DOHH2 (cell line): Measurements from ENCODE around the gene SCAF4.

Source experiments
- EZH2phosphoT487 ChIP-seq: fragments of 200-600 bp; sonication (generic); IDR thresholded peaks from 2 replicates; pipeline ENCODE4 v1.6.1; 2017; ENCODE audit warnings: borderline replicate concordance, mild to moderate bottlenecking, antibody characterized with exemption, low read length, moderate library complexity, mixed read lengths
- TF ChIP-seq, protein P1 (sequence below): fragments of 200-600 bp; sonication (generic); IDR thresholded peaks from one replicate; pipeline ENCODE4 v1.5.1; 2014; ENCODE audit warnings: antibody characterized with exemption, mild to moderate bottlenecking, low read depth, low read length; ENCODE audit not compliant: poor library complexity, severe bottlenecking

DNA sequence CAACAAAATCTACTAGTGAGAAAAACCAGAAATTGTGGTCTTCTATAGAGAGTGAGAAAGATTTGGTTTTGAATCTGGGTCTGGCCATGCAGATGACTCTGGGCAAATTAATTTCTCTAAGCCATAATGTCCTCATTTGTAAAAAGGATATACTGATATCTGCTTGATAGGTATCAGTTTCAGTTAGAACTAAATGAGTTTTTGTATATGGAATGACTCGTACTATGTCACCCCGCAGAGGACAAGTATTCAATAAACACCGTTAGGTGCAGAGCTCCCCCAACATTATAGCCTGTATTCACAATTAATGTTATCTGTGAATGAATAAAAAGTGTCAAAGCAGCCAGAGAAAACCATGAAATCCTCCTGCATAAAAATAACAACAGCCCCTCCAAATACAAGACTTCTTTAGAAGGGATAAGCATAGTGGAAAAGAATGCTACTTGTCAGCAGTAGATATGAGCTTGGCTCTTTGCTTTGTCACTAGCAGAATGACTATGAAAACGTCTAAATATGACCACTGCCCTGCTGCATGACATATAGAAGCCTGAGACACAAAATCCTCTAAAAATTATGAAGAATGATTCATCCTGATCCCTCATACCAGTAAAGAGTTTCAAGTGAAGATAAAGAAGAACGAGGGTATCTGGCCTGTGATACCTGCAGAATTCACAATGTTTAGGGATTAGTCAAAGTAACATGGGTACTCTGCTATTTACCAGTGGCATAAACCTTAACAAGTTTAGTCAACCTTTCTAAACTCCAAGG, 17.8 kb downstream of the SCAF4 start:
- TF ChIP-seq, protein P1, sequence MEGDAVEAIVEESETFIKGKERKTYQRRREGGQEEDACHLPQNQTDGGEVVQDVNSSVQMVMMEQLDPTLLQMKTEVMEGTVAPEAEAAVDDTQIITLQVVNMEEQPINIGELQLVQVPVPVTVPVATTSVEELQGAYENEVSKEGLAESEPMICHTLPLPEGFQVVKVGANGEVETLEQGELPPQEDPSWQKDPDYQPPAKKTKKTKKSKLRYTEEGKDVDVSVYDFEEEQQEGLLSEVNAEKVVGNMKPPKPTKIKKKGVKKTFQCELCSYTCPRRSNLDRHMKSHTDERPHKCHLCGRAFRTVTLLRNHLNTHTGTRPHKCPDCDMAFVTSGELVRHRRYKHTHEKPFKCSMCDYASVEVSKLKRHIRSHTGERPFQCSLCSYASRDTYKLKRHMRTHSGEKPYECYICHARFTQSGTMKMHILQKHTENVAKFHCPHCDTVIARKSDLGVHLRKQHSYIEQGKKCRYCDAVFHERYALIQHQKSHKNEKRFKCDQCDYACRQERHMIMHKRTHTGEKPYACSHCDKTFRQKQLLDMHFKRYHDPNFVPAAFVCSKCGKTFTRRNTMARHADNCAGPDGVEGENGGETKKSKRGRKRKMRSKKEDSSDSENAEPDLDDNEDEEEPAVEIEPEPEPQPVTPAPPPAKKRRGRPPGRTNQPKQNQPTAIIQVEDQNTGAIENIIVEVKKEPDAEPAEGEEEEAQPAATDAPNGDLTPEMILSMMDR: no peak
- no peak for TF ChIP-seq EZH2phosphoT487
